GM13977 (cell line): Measurements from ENCODE around the gene SNX30.

Source experiments
- DNase-seq: peaks from one replicate; pipeline ENCODE4 v3.0.0; 2012; ENCODE audit warnings: low spot score
- CTCF ChIP-seq: IDR thresholded peaks from 2 replicates; pipeline ENCODE4 v1.5.1; 2012; ENCODE audit warnings: mild to moderate bottlenecking, control low read depth; ENCODE audit not compliant: insufficient read depth; ENCODE audit errors: extremely low read depth, missing control alignments
- in situ Hi-C: fragments of 300-500 bp; cut with MboI; formaldehyde crosslinking; loops from one replicate; pipeline ENCODE4 v1.12.0; 2022; ENCODE audit warnings: low sequenced_read_pairs, low pct_unique_long_range_greater_than_20kb, mixed read lengths, inconsistent platforms; ENCODE audit not compliant: unreplicated experiment

SNX30 gene

GRCh38 chr9:112752334-112753125 is 2.0 kb downstream of the SNX30 start:
- no peak for TF ChIP-seq CTCF
- in situ Hi-C loops, result no loop called here
- DNase-seq, result no peak

GRCh38 chr9:112753725-112754124 is 3.2 kb downstream of the SNX30 start:
- in situ Hi-C loops, result no loop called here
- DNase-seq, result no peak
- no peak for TF ChIP-seq CTCF

- no peak for TF ChIP-seq CTCF
- in situ Hi-C loops, result no loop called here
- DNase-seq, result peak; percentile 35
These were observed 4.0 kb downstream of the SNX30 start for GRCh38 chr9:112754578-112754977.

GRCh38 chr9:112755016-112755427 is 4.5 kb downstream of the SNX30 start:
- in situ Hi-C loops, result no loop called here
- no peak for TF ChIP-seq CTCF
- no peak for DNase-seq

- in situ Hi-C loops, result no loop called here
- no peak for TF ChIP-seq CTCF
- DNase-seq, result no peak
These were observed 5.1 kb downstream of the SNX30 start for GRCh38 chr9:112755675-112756074.

GRCh38 chr9:112757282-112757883 is 6.8 kb downstream of the SNX30 start:
- DNase-seq, result no peak
- TF ChIP-seq CTCF, result no peak
- in situ Hi-C loops, result no loop called here
